Activated effector memory CD4-positive, alpha-beta T cell treated with Interleukin-2 at 50 U/mL for 16 hours (primary cell): ENCODE measurements around the gene GBGT1.
A peak's percentile ranks its signal among the peaks of the same experiment; 100 is the strongest.
"Not testable (repeated sequence)": the region's sequence is repeated elsewhere in the genome, so short reads cannot be mapped to it uniquely, and the experiment has no call there.

Experiments
- DNase-seq: peaks from one replicate; pipeline ENCODE4 v3.0.0-alpha.2; 2020

The GBGT1 gene

GRCh38 chr9:133163504-133164172 lies at the start of gene GBGT1:
GBGT1 (minus strand) TSS chr9:133163914; CDS start chr9:133162412, 1,502 bp downstream.
- DNase-seq: peak; percentile 28

GRCh38 chr9:133210609-133211008 lies 46.9 kb upstream of the GBGT1 start:
- DNase-seq: no peak

GRCh38 chr9:133210202-133210532 lies 46.5 kb upstream of the GBGT1 start:
- no peak for DNase-seq

- not testable (repeated sequence) for DNase-seq
Observed at GRCh38 chr9:133209327-133210201, 45.9 kb upstream of the GBGT1 start.

GRCh38 chr9:133208880-133209300 lies 45.2 kb upstream of the GBGT1 start, which contains the start of gene OBP2B:
OBP2B (minus strand) TSS chr9:133209250; CDS start chr9:133209199, 51 bp downstream.
- not testable (repeated sequence) for DNase-seq

GRCh38 chr9:133208171-133208879 lies 44.6 kb upstream of the GBGT1 start:
- DNase-seq: not testable (repeated sequence)

- no peak for DNase-seq
Observed at GRCh38 chr9:133207540-133208170, 43.9 kb upstream of the GBGT1 start.

- no peak for DNase-seq
Observed at GRCh38 chr9:133207021-133207531, 43.4 kb upstream of the GBGT1 start.

- no peak for DNase-seq
Observed at GRCh38 chr9:133205996-133206931, 42.5 kb upstream of the GBGT1 start.

GRCh38 chr9:133205481-133205887 lies 41.8 kb upstream of the GBGT1 start:
- DNase-seq: not testable (repeated sequence)

GRCh38 chr9:133204993-133205336 lies 41.3 kb upstream of the GBGT1 start:
- no peak for DNase-seq

GRCh38 chr9:133204335-133204992 lies 40.8 kb upstream of the GBGT1 start:
- no peak for DNase-seq

- no peak for DNase-seq
Observed at GRCh38 chr9:133203506-133204075, 39.9 kb upstream of the GBGT1 start.

GRCh38 chr9:133202688-133203453 lies 39.2 kb upstream of the GBGT1 start:
- DNase-seq: no peak

GRCh38 chr9:133202145-133202513 lies 38.4 kb upstream of the GBGT1 start:
- no peak for DNase-seq

GRCh38 chr9:133201424-133202144 lies 37.9 kb upstream of the GBGT1 start:
- no peak for DNase-seq

GRCh38 chr9:133200631-133201030 lies 36.9 kb upstream of the GBGT1 start:
- DNase-seq: no peak

- no peak for DNase-seq
Observed at GRCh38 chr9:133199648-133200321, 36.1 kb upstream of the GBGT1 start.

GRCh38 chr9:133195029-133195428 lies 31.3 kb upstream of the GBGT1 start:
- no peak for DNase-seq
